H1 (cell line): ENCODE data around the gene STK39. TPM values are rescaled to one million over a fixed set of nuclear protein-coding genes. Genes with fewer than 3 reads are reported as not detected.

Source experiments
- CBX5 ChIP-seq: fragments of 300-800, 300-1000 bp; sonication (generic); IDR thresholded peaks from 2 replicates; pipeline ENCODE4 v1.7.1; 2016; ENCODE audit warnings: antibody characterized with exemption, low read length, low read depth
- SAP30 ChIP-seq: fragments of 300-600 bp; sonication (generic); IDR thresholded peaks from 2 replicates; pipeline ENCODE4 v1.7.1; 2012; ENCODE audit warnings: low read length, moderate library complexity, mild to moderate bottlenecking, inconsistent platforms; ENCODE audit not compliant: insufficient read depth, insufficient replicate concordance
- SIRT6 ChIP-seq: IDR thresholded peaks from one replicate; pipeline ENCODE4 v1.7.1; 2012; ENCODE audit warnings: low read length, inconsistent platforms
- SP2 ChIP-seq: IDR thresholded peaks from 2 replicates; pipeline ENCODE4 v1.6.1; 2012; ENCODE audit warnings: mild to moderate bottlenecking, low read length, inconsistent platforms
- TBP ChIP-seq: IDR thresholded peaks from 2 replicates; pipeline ENCODE4 v1.6.1; 2011; ENCODE audit warnings: low read depth, low read length, improper control_type of control experiment
- polyA plus RNA-seq, 7 experiments: library from polyadenylated mRNA; depleted of rRNA in 3 of 7; stranded (reverse) in 5 of 7; unstranded in 2 of 7; fragments of >200 nt in 5 of 7; fragments of 200-250 nt in 2 of 7; gene quantifications; 1 replicate in 5 of 7; 2 replicates in 1 of 7; 4 replicates in 1 of 7; pipeline versions ENCODE4 v1.2.1 to v1.2.3, GENCODE V29; 2011 to 2013; ENCODE audit warnings: missing spikeins in 2 of 7, mixed read lengths in 2 of 7
- total RNA-seq: library from RNA; stranded (reverse); fragmentation: NEBNext Ultra II Directional; extraction: Animal tissue kit (Norgen Biotek cat#: 25700); gene quantifications from 2 replicates; pipeline ENCODE4 v1.2.1, GENCODE V29; 2021

STK39 gene
- total and polyA plus RNA-seq, 2 of the 8 experiments (the other 6 are each of a cell fraction or from before 2014, with no cell fraction given) = 13.7 to 23.8 TPM

DNA sequence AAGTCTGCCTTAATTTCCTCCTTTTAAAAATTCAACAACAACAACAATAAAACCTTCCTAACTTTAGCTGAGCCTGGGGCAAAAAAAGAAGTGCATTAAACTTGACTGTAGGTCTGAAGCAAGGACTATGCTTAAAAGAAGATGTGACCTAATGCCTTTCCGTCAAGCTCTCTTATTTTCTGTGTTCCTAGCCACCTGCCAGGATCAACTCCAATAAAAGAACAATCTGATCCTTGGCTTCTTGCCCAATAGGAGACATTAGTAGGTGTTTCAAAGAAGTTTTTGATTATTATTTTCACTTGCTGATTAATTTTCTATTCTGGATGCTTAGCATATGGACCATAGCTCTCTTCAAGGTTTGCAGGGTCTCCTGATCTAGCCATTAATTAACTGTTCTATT lies 237.5 kb downstream of the STK39 start (continued):
- no peak for TF ChIP-seq SIRT6
- no peak for TF ChIP-seq TBP
- no peak for TF ChIP-seq SP2
- no peak for TF ChIP-seq SAP30
- no peak for TF ChIP-seq CBX5
